Astrocyte (in vitro differentiated cells and primary cell): ENCODE measurements around the gene RANBP1.

Experiments used
- CTCF ChIP-seq: IDR thresholded peaks from 2 replicates; pipeline ENCODE4 v1.5.1; 2011; ENCODE audit warnings: low read depth, mild to moderate bottlenecking, inconsistent platforms, low read length, moderate library complexity; ENCODE audit not compliant: insufficient read depth
- EZH2 ChIP-seq: IDR thresholded peaks from 2 replicates; pipeline ENCODE4 v1.6.1; 2012; ENCODE audit warnings: mild to moderate bottlenecking, low read length, inconsistent platforms; ENCODE audit not compliant: insufficient read depth

GRCh38 chr22:20107471-20107901 is 8.4 kb upstream of the RANBP1 start:
- TF ChIP-seq EZH2 (no peak), CTCF (no peak)
